ENCODE measurements around the gene CDK18.
"Not testable (repeated sequence)": the region's sequence is repeated elsewhere in the genome, so short reads cannot be mapped to it uniquely, and the experiment has no call there.

Gene CDK18

DNA sequence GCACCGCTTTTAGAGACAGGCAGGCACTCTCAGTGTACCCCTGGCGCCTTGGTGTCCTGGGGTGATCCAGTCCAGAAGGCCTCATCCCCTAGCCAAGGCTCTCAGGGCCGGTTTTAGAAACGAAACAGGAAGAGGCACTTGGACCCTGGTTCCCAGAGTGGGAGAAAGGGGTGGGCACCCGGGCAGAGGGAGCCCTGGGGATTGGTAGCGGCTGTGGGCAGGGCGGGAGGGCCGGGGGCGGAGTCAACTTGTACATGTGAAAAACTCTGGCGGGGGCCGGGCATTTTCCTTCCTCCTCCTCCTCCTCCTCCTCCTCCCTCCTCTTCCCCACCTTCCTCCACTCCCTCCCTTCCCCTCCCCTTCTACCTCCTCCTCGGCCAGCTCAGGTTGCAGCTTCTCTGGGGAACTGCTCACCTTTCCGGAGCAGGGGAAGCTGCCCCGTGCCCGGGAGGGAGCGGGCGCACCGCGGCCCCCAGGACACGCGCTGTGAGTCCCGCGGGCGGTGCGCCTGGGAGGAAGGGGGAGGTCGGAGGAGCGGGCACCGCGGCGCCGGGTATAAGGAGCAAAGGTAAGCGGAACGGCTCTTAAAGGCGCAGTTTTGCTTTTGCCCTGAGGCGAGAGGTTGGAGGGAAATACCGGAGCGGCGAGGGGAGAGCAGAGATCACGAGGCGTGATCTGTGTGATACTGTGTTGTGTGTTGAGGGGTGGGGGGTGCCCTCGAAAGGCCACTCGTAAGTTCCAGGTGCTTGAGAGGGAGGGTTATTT lies at the start of gene CDK18:
Gene CDK18 (plus strand): TSS at position 359 of the 765 bp plus-strand sequence. CDS start 18,499 bp downstream, outside the sequence.
- peak; percentile 58 to 64 for DNase-seq

DNA sequence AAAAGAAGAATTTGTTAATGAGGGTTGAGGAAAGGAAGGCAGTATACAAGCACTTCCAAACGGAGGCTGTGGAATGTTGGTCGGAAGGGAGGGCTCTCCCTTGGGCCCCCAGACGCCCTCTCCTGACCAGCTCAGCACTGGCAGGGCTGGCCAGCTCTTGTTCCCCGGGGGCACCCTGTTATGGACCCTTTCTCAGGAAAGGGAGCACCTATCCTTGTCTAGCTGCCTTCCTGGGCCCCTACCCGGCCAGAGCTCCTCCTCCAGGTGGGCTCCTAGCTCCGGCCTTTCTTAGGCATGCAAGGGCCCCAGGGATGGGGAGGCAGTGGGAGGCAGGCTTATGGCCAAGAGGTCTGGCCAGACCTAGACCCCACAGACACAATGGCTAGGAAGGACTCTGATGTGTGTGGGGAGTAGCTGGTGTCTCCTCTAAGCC lies 49.5 kb upstream of the CDK18 start:
- DNase-seq = no peak

DNA sequence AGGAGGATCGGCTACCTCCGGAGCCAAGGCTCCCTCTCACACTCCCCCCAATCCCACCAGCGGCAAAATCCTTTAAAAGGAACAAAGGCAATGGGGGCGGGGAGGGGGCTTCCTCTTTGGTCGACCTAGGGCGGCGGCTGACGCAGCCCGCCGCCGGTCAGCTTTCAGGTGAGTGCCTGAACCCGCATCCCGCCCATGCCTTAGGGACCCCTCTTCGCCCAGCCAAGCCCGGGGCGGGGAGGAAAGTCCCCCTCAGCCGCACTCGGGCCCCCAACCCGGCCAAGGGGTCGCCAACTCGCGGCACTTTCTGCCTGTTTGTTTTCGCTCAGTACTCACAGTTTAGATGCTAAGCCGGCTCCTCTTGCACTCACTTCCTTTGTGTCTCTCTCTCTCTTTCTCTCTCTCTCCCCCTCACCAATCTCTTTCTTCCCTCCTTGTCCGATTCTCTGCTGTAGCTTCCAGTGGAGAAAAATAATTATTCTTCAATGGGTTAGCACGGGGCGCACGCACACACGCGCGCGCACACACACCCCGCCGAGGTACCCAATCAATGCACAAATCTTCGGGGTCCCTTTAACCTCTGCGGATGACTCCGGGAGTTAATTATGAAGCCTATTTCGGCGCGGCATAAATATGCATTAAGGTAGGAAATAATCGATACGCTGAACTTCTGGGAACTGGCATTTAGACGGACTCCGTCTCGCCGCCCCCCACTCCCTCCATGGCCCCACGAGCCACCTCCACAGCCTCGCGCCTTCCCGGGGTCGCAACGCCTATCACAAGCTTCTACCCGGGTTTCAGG lies 48.7 kb upstream of the CDK18 start, which contains the start of gene BLACAT1:
Gene BLACAT1 (minus strand): TSS at position 465 of the 802 bp plus-strand sequence.
- DNase-seq = no peak

DNA sequence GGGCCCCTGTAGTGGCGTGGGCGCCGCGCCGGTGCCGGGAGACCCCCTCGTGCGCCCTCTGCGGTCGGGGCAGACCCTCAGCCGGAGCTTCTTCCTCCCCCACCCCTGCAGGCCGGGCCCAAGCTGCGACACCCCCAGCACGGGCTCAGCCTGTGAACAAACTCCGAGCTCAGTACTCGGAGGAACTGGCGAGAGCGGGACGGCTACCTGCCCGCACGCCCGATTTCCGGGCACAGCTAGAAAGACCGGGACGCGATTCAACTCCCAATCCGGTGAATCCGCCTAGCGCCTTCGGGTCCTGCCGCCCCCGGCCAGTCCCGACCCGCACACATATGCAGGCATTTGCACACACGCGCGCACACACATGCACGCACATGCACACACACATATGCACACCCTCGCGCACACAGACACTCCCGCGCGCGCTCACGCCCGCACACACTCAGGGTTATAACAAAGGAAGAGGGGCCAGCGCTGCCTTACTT lies 48.0 kb upstream of the CDK18 start:
- no peak for DNase-seq

DNA sequence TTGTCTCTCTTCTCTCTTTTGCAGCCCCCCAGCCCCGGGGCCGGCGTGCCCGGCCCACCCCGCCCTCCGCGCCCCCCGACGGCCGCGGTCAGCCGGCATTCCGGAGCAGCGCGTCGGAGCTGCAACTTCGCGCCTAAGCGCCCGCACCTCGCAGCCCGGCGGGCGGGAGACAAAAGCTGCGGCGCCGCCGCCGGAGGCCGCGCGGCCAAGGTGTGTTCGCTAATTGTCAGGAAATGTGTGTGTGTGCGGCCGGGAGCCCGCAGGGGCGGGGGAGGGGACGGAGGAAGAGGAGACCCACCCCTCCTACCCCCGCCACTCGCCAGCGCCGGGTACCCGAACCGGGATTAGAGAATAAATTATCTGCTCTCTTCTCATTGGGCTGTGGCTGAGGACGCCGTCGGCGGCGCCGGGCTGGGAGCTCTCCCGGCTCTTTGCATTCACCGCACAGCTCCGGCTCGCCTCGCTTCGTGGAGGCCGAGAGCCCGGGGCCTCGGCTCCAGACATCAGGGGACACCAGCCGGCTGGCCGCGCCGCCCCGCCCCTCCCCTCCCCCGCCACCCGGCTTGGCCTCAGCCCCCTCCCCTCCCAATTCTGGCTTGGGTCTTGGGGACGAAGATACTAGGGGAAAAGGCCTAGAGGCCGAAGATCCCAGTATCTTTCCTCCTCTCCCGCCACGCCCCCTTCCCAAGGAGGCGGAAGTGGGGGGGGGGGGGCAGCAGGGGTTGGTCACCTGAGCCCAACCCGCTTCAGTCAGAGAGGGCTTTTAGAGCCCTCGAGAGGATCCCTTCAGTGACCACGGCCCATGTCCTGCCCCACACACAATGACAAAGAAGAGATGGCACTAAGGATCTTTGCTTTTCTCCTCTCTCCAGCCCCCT lies 47.4 kb upstream of the CDK18 start:
- DNase-seq = no peak

DNA sequence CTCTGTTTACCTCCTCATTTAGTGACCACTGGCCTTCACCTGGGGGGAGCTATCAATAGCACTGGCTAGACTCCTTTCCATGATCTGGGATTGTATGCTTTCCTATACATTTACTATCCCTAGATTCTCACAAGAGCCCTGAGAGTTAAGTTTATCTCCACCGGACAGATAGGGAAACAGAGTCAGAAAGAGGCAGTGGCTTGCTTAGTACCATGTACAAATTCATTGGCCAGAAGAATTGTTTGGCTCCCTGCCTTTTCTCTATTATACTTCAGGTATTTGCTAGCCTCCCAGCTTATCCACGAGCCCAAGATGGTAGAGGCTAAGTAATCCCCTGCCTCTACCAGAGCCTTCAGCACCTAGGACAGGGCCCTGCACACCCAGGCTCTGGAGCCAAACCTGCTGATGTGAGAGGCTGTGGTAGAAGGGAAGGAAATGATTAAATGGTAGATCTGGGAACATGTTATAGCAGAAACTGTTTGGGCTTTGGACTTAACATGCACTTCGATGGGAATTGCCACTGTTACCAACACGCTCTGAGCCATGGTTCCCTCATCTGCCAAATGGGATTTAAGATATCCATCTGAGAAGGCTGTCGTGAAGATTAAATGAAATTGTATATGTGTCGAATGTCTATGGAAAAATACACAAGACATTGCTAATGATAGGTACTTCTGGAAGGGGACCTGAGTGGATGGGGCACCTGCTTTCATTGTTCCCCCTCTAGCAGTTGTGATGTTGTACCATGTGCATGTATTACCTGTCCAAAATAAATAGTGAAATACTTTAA lies 45.5 kb upstream of the CDK18 start:
- DNase-seq = peak; percentile 8 to 15

DNA sequence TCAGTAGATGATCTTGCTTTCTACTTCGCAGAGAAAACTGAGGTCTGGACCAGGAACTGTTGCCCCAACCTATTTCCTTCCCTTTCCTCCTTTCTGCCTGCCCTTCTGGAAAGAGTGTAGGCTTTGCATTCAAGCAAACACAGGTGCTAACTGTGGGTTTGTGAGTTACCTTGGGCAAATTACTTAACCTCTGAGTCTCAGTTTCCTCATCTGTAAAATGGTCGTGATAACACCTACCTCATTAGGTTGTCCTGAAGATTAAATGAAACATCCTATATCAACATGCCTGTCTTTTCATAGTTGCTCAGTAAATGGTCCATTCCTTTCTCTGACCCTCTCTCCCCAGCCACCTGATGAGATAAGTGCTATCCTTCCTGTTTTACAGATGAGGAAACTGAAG lies 39.1 kb upstream of the CDK18 start:
- DNase-seq = no peak

DNA sequence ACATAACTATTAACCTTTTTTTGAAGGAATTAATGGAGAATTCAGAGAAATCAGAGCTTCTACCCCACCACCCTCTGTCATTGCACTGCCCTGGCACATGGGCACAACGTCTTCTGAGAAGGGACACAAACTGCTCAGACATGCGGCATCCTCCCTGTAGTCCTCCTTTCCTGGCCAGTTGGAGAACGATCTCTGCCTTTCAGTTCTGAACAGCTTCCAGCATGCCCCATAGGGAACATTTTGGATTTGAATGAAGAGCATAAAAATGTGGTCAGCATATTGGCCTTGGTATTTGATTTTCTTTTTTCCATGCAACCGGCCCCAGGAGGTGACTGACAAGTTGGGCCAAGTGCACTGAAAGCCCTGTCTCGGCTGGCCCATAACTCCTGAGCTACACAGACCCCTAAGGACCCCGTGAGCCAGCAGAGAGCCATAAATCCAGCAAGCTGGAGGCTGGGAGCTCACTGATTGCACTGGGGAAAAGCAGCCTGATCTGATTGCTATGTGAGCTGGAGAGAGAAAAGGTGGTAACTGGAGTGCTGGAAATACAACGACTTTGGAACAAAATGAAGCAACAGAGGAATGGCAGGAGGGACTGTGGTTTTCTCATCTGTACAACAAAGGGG lies 37.8 kb upstream of the CDK18 start:
- no peak for DNase-seq

DNA sequence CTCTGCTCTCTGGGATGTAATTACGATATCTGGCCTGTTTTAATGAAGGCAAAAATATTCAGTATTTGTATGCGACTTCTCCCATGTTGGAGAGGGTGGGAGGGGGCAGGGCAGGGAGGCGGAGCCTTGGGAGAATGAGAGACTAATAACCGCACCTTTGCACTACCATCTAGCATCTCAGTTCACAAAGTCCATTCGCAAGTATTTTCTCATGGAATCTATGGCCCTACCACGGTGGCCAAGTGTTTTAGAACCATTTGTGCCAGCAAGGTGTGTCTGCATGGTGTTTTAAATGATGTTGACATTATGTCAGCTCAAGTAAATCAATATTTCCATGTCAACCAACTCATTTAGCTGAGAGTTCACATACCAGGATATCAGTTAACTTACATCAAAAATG lies 34.3 kb upstream of the CDK18 start:
- DNase-seq = no peak

DNA sequence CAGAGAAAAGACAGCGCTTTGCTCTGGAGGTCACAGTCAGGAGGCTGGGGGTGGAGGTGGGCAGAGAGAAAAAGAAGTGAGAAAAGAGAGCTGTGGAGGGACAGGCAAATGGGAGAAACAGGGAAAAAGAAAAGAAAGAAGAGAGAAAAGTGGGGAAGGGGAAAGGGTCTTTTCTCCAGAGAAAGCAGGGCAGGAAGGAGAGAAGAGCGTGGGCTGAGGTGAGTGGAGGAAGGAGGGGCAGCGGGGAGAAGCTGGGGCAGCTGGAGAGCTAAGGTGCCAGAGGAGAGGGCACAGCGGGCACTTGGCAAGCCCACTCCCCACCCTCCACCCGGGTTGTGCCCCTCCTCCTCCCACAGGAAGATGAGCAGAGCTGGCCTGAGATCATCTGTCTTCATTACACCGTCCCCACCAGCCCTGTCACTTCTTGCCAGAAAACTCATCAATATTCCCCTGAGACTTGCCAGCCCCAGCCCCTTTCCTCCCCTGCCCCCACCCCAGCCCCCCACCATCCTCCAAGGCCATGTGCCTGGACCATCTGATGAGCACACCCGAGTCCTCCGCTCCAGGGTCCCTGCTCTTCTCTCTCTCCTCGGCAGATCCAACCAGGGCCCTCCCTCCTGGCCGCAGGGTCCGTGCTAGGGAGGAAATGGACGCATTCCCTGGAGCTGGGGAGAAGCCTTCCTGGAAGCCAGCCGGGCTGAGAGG lies 31.6 kb upstream of the CDK18 start:
- no peak for DNase-seq

DNA sequence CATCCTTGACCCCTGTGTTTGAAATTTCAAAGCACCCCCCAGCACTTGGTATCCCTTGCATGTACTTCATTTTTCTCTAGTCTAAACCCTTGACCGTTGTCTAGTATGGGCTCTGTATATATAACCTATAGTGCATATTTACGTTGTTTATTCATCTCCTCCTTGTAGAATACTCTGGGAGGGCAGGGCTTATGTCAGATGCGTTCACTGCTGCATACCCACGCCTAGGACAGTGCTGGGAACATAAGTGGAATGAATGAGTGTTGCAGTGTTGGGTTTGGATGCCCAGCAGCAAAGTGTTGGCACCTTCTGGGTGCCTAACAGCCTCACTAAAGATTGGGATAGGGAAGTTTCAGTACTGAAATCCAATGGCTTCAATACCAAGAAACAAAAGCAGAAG lies 31.0 kb upstream of the CDK18 start:
- no peak for DNase-seq

DNA sequence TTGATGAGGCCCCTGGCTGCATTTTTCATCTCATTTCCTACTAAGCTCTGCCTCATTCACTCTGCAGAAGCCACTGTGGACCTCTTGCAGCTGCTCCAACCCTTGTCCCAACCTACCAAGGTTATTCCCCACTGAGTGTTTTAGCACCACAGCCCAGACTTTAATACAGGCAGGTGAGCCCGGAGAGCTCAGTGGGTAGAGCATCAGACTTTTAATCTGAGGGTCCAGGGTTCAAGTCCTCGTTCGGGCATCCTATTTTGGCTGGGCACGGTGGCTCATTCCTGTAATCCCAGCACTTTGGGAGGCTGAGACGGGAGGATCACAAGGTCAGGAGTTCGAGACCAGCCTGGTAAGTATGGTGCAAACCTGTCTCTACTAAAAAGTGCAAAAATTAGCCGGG lies 30.5 kb upstream of the CDK18 start:
- no peak for DNase-seq

DNA sequence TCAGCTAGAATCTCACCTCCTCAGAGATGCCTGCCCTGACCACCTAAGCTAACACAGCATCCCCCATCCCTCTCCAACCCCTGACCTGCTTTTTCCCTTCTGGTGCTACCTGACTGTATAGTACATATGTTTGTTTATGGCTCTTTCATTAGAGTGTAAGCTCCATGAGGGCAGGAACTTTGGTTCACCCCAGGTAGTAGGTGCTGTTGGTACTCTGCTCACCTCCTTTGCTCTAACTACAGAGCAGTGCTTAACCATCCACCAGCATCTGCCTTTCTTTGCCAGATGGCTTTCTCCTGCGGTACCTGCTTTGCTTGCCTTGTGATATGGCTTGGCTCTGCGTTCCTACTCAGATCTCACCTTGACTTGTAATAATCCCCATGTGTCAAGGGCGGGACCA lies 29.9 kb upstream of the CDK18 start:
- no peak for DNase-seq

DNA sequence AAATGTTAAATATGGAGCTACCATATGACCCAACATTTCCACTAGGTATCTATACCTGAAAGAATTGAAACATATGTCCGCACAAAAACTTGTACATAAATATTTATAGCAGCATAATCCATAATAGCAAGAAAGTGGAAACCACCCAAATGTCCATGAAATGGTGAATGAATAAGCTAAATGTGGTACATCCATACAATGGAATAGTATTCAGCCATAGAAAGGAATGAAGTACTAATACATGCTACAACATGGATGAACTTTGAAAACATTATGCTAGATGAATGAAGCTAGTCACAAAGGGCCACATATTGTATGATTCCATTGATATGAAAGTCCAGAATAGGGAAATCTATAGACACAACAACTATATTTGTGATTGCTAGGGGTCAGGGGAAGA lies 28.6 kb upstream of the CDK18 start:
- no peak for DNase-seq

DNA sequence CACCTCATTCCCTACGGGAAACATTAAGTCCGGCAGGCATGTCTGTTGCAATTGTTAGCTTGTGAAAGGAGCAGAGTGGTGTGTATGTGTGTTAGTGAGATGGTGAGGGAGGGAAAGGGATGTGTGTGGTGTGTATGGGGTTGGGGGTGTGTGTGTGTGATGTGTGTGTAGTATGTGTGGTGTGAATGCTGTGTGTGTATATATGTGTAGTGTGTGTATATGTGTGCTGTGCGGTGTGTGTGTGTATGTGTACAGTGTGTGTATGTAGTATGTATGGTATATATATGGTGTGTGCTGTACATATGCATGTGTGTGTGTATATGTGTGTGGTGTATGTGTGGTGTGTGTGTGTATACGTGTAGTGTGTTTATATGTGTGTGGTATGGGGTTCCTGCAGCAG lies 27.8 kb upstream of the CDK18 start:
- no peak for DNase-seq

DNA sequence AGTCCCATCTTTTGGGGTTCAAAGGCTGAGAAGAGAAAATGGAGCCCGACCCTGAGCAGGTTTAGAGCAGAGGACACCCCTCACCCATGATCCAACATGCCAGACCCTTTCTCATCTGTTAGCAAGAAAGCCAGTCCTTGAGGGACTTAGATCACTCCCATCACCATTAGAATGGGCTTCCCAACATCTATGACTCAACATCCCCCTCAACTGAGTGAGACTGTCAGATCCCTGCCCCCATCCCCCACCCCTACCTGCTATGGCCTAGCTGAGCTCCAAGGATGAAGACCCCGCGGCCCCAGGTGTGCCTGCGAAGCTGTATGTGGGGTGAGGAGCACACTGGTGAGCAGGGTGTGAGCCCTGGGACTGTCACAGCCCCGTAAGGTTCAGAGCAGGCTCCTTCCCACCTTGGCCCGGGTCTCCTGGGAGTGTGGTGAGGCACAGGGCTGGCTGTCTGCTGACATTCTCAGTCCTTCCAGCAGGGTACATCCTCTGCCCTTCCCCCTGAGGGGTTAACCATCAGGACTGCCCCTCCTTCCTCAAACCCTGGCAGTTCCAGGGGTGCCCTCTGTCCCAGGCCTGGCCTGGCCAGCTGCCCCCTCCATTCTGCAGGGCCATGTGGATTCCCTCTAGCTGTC lies 27.2 kb upstream of the CDK18 start:
- DNase-seq = no peak

DNA sequence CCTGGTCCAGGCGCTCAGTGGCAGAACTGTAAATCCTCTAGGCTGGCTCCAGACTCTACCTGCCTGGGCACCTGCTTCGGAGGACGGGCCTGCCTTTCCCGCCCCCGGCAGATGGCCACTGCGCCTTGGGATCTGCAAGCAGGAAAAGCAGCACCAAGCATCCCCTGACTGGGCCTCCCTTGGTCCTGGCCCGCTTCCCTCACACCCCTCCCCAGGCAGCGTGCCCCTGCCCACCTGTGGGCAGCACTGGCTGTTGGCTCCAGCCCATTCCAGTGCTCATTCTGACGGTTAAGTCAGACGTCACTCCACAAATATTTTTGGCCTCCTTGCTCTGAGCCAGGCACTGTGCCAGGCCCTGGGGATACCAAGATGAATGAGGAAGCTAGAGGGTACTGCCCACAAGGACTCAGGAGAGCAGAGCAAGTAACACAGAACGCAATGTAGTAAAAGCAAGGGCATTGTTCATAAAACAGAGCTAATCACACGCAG lies 26.7 kb upstream of the CDK18 start:
- no peak for DNase-seq

DNA sequence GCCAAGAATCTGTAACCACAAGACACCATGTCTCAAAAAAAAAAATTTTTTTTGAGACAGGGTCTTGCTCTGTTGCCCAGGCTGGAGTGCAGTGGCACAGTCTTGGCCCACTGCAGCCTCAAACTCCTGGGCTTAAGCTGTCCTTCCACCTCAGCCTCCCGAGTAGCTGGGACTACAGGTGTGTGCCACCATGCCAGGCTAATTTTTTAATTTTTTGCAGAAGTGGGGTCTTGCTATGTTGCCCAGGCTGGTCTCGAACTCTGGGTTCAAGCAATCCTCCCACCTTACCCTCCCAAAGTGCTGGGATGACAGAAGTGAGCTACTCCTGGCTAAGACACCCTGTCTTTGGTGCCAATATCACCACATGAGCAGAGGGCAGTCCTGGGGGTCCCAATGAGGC lies 25.5 kb upstream of the CDK18 start:
- DNase-seq = not testable (repeated sequence)

DNA sequence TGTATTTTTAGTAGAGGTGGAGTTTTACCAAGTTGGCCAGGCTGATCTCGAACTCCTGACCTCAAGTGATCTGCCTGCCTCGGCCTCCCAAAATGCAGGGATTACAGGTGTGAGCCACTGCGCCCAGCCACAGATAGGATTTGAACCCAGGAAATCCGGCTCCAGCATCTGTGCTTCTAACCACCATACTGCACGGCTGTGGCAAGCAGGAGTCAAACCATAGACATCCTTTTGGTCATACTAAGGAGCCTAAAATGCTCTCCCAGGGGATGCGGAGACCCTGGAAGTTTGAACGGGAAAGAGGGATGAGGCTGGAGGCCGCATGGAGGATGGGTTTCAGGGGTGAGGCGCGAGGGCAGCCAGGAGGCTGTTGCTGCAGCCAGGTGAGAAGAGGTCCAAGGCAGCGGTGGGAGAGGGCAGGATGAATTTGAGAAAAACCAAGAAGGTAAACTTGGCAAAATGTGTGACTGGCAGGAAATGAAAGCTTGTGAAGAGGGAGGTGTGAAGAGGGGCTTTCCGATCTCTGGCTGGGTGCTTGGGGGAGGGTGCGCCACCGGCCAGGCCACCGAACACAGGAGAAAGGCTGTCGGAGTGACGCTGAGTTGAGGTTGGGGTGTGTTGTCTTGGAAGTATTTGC lies 24.0 kb upstream of the CDK18 start:
- no peak for DNase-seq

DNA sequence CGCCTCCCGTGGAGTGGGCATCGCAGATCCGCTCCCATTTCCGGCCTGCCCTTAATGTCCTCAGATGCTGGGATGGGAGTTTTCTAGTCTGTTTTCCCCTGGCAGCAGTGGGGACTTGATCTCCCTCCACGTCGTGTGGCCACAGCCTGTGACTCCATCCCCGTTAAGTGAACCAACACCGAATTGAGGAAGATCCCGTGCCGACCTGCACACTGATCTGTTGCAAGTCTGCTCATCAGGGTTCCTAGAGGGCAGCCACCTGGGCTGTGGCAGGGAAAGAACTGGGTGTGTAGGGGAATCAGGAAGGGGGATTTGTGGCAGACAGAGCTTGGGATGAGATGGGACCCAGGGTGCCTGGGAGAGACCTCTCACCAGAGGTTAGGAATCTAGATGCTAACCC lies 23.3 kb upstream of the CDK18 start:
- DNase-seq = no peak
